OCI-LY3 (cell line): ENCODE results near the gene CCNT2.

Experiments
- H2AFZ ChIP-seq: fragments of 200-600, 300-600 bp; shearing (Covaris generic); 2 replicates; pipeline ENCODE4 v1.6.0; 2014; ENCODE audit warnings: antibody characterized with exemption, low read depth, low read length
- H3K27ac ChIP-seq: fragments of 200-600, 300-600 bp; sonication (generic); 2 replicates; pipeline ENCODE4 v1.5.1; 2014; ENCODE audit warnings: mild to moderate bottlenecking, low read length, moderate library complexity, mixed read lengths
- H3K27me3 ChIP-seq: fragments of 200-600, 300-600 bp; sonication (generic); 2 replicates; pipeline ENCODE4 v1.6.1; 2014; ENCODE audit warnings: low read depth, low read length, mixed read lengths
- H3K36me3 ChIP-seq: fragments of 200-600, 300-600 bp; sonication (generic); replicated peaks from 2 replicates; pipeline ENCODE3; 2014; ENCODE audit warnings: low read depth, low read length, mixed read lengths
- H3K4me1 ChIP-seq: fragments of 300-600, 200-600 bp; sonication (generic); 2 replicates; pipeline ENCODE4 v1.6.1; 2014; ENCODE audit warnings: low read length, mixed read lengths
- H3K4me2 ChIP-seq: fragments of 200-600, 300-600 bp; sonication (generic); 2 replicates; pipeline ENCODE4 v1.6.1; 2014; ENCODE audit warnings: low read length, mixed read lengths
- H3K4me3 ChIP-seq: fragments of 300-600, 200-600 bp; sonication (generic); 2 replicates; pipeline ENCODE4 v1.5.1; 2014; ENCODE audit warnings: antibody characterized with exemption, mild to moderate bottlenecking, low read length, moderate library complexity
- H3K79me2 ChIP-seq: fragments of 300-600, 200-600 bp; shearing (Covaris generic); 2 replicates; pipeline ENCODE4 v1.6.1; 2014; ENCODE audit warnings: mild to moderate bottlenecking, low read length, mixed read lengths
- H3K9ac ChIP-seq: fragments of 300-600, 200-600 bp; shearing (Covaris generic); 2 replicates; pipeline ENCODE4 v1.6.0; 2014; ENCODE audit warnings: mild to moderate bottlenecking, low read length, moderate library complexity
- H3K9me3 ChIP-seq: fragments of 200-600, 300-600 bp; shearing (Covaris generic); 2 replicates; pipeline ENCODE4 v1.6.1; 2014; ENCODE audit warnings: low read length, mixed read lengths; ENCODE audit not compliant: insufficient read depth
- H4K20me1 ChIP-seq: fragments of 200-600, 300-600 bp; sonication (generic); 2 replicates; pipeline ENCODE4 v1.6.1; 2016; ENCODE audit warnings: low read length, mixed read lengths; ENCODE audit not compliant: insufficient read depth
- EZH2phosphoT487 ChIP-seq: fragments of 200-600 bp; shearing (Covaris generic); IDR thresholded peaks from 2 replicates; pipeline ENCODE4 v1.6.1; 2018; ENCODE audit warnings: antibody characterized with exemption, mixed run types, low read depth
- TF ChIP-seq, protein P1 (sequence below): fragments of 200-600, 300-600 bp; sonication (generic); IDR thresholded peaks from 2 replicates; pipeline ENCODE4 v1.5.1; 2014; ENCODE audit warnings: antibody characterized with exemption, low read length, low read depth

The CCNT2 gene

DNA sequence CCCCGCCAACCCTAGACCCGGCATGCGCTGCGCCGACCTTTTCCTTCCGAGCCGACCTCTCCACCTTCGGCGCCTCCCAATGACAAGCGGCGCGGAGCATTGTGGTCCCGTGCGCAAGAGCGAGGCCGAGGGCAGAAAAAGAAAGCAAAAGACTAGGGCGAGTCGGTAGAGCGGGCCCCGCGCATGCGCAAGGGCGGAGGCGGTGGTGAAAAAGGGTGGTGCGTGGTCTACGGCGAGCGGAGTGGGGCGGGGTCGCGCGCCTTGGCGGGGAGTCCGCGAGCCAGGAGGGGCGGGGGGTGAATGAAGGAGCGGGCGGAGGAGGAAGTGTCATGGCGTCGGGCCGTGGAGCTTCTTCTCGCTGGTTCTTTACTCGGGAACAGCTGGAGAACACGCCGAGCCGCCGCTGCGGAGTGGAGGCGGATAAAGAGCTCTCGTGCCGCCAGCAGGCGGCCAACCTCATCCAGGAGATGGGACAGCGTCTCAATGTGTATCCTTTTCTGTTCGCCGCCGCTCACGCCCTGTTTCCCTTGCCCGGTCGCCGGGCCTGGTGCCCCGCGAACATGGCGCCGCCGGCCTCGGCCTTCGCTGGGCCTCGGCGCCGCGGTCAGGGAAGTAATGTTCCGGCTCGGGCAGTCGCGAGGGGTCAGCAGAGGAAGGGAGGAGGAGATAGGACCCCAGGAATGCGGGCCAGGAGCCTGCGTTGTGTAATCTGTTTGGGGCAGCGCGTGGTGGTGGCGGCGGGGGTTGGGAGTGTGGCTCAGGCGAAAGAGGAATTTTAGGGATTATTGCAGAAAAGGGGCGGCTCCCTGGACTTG is at the start of gene CCNT2:
Gene CCNT2, plus strand, starts transcription at position 297 of the 815 bp plus-strand sequence. Its CDS starts 33 bp downstream, at position 330.
- Histone ChIP-seq H3K4me1 (peaks cover 17% of the 10 kb centered on the region), H3K27me3 (no peaks in the 10 kb centered on the region), H3K36me3 (peaks cover 20% of the 10 kb centered on the region), H4K20me1 (peaks cover 36% of the 10 kb centered on the region), H3K9ac (peak within 1 kb of the TSS; percentile 94), H3K79me2 (peaks cover 59% of the 10 kb centered on the region), H3K27ac (peak within 1 kb of the TSS; percentile 96), H2AFZ (peak within 1 kb of the TSS; percentile 58), H3K4me2 (peak within 1 kb of the TSS; percentile 81), H3K9me3 (no peaks in the 10 kb centered on the region), H3K4me3 (peak within 1 kb of the TSS; percentile 84)
- TF ChIP-seq, protein P1, sequence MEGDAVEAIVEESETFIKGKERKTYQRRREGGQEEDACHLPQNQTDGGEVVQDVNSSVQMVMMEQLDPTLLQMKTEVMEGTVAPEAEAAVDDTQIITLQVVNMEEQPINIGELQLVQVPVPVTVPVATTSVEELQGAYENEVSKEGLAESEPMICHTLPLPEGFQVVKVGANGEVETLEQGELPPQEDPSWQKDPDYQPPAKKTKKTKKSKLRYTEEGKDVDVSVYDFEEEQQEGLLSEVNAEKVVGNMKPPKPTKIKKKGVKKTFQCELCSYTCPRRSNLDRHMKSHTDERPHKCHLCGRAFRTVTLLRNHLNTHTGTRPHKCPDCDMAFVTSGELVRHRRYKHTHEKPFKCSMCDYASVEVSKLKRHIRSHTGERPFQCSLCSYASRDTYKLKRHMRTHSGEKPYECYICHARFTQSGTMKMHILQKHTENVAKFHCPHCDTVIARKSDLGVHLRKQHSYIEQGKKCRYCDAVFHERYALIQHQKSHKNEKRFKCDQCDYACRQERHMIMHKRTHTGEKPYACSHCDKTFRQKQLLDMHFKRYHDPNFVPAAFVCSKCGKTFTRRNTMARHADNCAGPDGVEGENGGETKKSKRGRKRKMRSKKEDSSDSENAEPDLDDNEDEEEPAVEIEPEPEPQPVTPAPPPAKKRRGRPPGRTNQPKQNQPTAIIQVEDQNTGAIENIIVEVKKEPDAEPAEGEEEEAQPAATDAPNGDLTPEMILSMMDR, result no peak
- no peak for TF ChIP-seq EZH2phosphoT487

GRCh38 chr2:134869946-134870736 is 48.5 kb upstream of the CCNT2 start:
- Histone ChIP-seq H4K20me1 (no peaks in the 10 kb centered on the region), H2AFZ (no peak overlapping the region), H3K79me2 (no peaks in the 10 kb centered on the region), H3K4me2 (no peak overlapping the region), H3K9me3 (no peaks in the 10 kb centered on the region), H3K4me3 (no peak overlapping the region), H3K27me3 (no peaks in the 10 kb centered on the region), H3K4me1 (no peaks in the 10 kb centered on the region), H3K36me3 (no peaks in the 10 kb centered on the region), H3K9ac (no peak overlapping the region), H3K27ac (no peak overlapping the region)
- no peak for TF ChIP-seq EZH2phosphoT487
- TF ChIP-seq, protein P1, result no peak

GRCh38 chr2:134873152-134873551 is 45.5 kb upstream of the CCNT2 start:
- Histone ChIP-seq H3K27me3 (no peaks in the 10 kb centered on the region), H3K4me2 (no peak overlapping the region), H3K36me3 (no peaks in the 10 kb centered on the region), H4K20me1 (no peaks in the 10 kb centered on the region), H3K4me3 (no peak overlapping the region), H3K9ac (no peak overlapping the region), H3K79me2 (no peaks in the 10 kb centered on the region), H3K4me1 (no peaks in the 10 kb centered on the region), H2AFZ (no peak overlapping the region), H3K27ac (no peak overlapping the region), H3K9me3 (no peaks in the 10 kb centered on the region)
- TF ChIP-seq, protein P1, result no peak
- TF ChIP-seq EZH2phosphoT487, result no peak

DNA sequence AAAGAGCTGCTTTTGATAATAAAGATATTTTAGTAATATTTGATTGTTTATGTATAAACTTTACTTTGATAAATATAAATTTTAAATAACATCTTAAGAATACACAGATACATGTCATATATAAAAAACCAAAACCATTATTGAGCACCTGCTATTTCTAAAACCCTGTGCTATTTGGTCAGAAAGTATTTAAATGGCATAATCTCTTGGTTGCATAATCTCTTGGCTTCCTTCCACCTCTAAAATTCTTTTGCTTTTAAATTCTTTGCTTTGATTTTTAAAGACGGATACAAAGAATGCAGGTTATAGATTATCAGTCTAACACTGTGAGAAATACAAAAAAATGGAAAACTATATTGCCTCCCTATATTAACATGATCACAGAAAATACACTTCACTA is 43.3 kb upstream of the CCNT2 start:
- H3K79me2 ChIP-seq, result no peaks in the 10 kb centered on the region
- H3K4me2 ChIP-seq, result no peak overlapping the region
- H3K27ac ChIP-seq, result no peak overlapping the region
- H3K27me3 ChIP-seq, result no peaks in the 10 kb centered on the region
- H3K9ac ChIP-seq, result no peak overlapping the region
- H3K4me3 ChIP-seq, result no peak overlapping the region
- 0 out of 2 replicates have a peak, but pooled peaks cover 4% of the 10 kb centered on the region for H3K9me3 ChIP-seq
- no peaks in the 10 kb centered on the region for H4K20me1 ChIP-seq
- no peaks in the 10 kb centered on the region for H3K36me3 ChIP-seq
- no peak for TF ChIP-seq EZH2phosphoT487
- TF ChIP-seq, protein P1, result no peak
- H2AFZ ChIP-seq, result no peak overlapping the region
- no peaks in the 10 kb centered on the region for H3K4me1 ChIP-seq
